ENCODE data around the gene ISG20.
A peak's percentile ranks its signal among the peaks of the same experiment; 100 is the strongest.

Gene ISG20

DNA sequence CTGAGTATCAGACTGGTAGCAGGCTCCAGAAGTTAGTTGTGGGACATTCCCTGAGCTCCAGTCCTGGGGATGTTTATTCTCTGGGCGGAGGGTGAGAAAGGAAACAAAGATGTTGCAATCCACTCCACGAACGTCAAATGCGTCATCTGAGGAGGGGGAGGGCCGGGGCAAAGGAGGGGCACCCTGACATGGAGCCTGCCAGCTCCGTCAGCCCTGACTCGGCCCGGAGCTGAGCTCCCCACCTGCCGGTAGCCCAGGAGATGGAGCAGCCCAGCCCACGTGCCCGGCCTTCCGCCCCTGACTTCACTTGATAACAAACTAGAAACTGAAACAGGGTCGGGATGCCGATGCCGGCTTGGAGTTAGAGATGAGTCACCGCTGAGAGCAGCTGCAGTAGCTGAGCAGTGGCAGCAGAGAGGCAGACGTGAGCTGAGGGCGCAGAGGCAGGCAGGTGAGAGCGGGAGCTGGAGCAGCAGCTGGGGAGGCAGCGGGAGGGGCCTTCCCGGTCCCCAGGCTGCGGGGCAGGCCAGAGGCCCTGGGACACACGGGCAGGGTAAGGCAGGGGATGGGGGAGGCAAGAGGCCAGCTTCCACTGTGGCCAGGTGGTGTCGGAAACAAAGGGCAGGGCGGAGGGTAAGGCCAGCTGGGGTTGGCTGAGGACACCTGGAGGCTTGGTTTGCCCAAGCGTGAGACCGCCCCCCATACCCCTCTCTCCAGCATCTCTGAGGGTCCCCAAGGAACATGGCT, at the start of gene ISG20:
TSS of gene ISG20 (plus strand) at position 391 of the 747 bp plus-strand sequence. CDS start at position 742, 351 bp downstream.
- peak; percentile 98 for DNase-seq (ENCODE audit: low spot score)

DNA sequence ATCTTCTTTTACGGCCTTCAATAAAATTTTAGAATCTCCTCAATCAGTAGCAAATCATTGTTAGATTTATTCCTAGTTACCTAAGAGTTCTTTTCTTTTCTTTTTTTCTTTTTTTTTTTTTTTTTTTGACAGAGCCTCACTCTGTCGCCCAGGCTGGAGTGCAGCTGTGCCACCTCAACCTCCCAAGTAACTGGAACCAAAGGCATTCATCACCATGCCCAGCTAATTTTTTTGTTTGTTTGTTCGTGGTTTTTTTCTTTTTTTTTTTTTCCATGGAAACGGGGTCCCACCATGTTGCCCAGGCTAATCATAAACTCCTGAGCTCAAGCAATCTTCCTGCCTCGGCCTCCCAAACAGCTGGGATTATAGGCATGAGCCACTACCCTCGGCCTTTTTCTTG, 48.1 kb upstream of the ISG20 start:
- no peak for DNase-seq (ENCODE audit: low spot score)

DNA sequence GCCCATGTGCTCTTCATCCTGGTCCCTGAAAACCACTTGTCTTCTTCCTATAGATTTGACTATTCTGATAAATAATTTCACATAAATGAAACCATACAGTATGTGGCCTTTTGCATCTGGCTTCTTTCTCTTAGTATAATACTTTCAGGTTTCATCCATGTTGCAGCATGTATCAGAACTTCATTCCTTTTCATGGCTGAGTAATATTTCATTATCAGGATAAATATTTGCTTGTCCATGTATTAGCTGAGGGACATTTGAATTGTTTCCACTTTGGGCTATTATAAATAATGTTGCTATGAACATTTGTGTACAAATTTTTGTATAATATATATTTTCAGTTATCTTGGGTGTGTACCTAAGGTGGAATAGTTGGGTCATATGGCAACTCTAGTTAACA, 47.4 kb upstream of the ISG20 start:
- no peak for DNase-seq (ENCODE audit: low spot score)

DNA sequence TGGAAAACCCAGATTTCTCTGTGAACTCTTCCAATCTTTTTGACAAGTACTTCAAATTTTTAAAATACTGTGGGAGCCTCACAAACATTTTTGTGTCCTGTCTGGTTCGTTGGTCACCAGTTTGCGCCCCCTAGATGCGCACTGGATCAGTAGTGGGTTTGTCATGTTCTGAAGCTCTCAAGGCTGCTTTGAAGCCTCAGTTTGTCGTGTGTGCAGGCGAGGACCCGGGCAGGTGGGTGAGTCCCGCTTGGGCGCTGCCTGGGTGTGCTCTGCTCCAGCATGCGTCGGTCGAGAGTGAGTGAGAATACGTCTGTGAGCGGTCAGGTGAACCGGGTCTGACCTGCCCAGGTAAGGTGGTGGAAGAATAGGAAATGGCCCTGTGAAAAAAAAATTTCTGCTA, 34.9 kb upstream of the ISG20 start:
- no peak for DNase-seq (ENCODE audit: low spot score)

DNA sequence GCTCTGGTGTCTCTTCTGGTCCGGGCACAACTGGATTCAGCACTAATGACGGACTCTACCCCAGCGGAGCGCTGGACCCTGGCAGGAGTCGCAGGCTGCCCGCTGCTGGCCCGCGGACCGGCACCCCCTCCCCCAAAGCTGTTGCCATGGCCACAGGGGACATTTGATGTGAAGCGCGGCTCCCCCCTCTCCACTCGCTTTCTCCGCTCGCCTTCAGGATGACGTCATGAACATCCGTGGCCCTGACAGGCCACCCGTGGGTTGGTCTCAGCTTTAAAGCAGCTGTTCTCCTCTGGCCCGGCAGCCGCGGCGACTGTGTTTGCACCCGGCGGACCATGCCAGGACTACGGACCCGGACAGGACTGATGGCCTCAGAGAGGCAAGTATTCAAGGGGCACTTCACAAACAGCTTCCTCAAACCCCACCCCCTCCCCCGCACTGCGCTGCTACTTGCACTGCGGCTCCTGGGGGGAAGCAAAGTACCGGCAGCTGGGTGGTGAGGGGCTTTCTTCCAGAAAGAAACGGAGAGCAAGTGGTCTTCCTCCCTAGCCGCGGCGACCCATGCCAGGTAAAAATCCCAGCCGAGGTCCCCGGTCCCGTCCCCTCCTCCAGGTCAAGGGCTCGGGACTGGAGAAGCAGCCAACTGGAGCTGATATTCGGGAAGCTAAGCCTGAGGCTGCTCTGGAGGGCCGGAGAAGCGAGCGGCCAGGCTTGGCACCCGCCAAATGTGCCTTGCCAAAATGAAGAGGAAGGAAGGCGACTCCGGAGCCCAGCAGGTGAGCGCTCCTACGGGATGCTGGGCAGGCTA, 34.2 kb upstream of the ISG20 start:
- no peak for DNase-seq (ENCODE audit: low spot score)

DNA sequence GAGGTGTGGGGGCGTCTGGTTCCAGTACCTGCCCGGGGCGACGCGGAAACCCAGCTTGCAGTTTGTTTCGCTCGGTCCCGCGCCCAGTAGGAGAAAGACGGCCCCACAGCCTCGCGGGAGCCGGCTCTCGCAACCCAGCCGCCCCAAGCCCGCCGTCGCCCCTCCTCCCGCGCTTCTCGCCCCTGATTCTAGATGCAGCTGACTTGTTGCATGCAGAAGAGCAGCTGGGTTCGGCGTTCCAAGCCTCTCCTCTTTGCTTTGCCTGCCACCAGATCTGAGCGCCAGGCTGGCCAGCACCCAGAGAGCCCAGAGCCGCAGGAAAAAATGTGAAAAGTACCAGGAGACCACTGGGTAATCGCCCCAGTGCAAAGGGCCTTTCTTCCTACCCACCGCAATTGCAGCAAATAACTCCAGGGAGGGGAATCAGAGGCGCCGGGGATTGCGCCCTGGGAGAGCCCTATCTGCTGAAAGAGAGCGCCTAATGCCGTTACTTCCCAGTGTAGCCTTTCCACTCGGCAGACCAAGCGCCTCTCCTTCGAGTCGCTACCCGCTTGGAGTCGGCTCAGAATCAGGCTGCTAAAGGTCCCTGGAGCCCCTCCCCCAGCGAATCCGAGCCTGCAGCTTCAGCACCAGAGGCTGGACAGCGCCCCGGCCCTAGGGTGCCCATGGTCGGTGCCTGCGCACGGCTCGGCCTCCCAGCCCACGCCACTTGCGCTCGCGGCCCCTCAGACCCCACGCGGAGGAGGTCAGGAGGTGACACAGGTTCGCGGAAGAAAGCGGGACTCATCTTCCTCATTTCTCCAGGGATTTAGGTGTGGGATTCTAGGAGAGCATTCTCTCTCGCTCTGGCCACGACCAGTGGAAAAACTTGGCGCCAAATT, 33.4 kb upstream of the ISG20 start:
- peak; percentile 13 for DNase-seq (ENCODE audit: low spot score)

DNA sequence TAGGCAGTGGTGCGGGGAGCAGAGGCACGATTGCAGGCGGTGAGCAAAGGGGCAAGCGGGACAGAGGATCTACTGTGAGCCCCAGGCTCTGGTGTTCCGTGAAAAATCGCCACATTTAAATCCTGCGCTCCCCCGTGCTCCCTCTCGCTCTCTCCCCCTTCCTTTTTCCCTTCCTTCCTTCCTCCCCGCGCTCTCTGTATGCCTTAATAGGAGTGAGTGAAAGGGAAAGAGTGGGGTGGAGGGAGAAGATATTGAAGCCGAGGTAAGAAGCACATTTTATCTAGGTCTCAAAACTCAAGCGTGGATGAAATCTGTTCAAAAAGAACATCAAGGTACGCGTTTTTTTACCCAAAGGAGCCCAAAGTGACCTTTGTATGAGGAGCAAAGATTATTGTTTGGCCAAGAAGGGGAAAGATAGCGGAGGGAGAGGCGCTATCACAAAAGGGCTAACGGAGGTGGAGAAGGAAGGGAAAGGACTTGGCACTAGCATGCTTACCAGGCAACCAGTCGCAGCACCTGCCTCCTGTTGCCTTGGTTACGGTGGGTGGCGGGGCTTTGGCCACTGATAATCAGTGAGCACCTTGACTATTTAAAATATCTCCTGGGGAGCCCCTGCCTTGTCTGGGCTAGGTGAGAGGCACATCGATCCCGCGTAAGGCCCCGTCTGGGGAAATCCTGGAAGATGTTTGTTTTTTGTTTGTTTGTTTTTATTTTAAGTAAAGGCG, 32.6 kb upstream of the ISG20 start:
- DNase-seq (ENCODE audit: low spot score), result no peak

DNA sequence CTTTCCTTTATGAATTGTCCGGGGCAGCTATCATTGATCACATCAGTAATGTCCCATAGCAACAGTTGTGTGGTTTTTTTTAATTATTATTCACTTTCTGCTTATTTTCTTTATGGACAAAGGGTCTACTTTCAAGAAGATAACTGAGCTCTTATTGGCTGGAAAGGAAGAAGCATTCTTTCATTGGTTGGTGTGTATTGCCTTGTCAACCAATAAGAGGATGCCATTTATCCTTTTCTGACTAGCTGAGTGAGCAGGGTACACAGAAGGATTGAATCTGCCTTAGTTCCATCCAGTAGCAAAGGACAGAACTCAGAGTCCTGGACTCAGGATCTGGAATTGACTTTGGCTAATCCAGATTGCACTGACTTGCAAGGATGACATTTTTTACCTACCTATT, 30.9 kb upstream of the ISG20 start:
- DNase-seq (ENCODE audit: low spot score), result no peak

DNA sequence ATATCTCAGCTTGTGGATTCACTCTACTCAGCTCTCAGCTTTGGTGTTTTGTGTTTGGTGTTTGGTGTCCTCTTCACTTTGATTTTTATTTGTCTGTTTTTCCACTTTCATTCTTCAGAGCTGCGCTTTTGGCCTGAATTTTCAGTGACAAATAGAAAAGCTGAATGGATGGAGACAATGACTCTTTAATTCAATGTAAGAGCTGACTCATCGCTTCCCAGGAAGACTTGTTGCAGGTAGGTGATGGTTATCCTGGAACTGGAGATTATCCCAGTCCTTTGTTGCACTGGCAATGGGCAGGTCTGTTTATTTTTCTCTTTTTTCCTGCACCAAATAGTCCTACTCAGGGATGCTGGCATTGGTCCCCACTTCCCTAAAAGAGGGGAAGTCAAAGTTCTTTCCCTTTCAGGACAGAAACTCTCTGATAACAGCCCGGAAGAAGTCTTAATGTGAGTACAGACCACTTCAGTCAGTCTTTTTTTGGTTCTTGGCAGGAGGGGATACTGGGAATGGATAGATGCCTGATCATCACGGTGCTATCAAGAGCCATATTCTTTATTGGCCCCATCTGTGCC, 30.1 kb upstream of the ISG20 start:
- DNase-seq (ENCODE audit: low spot score), result no peak

DNA sequence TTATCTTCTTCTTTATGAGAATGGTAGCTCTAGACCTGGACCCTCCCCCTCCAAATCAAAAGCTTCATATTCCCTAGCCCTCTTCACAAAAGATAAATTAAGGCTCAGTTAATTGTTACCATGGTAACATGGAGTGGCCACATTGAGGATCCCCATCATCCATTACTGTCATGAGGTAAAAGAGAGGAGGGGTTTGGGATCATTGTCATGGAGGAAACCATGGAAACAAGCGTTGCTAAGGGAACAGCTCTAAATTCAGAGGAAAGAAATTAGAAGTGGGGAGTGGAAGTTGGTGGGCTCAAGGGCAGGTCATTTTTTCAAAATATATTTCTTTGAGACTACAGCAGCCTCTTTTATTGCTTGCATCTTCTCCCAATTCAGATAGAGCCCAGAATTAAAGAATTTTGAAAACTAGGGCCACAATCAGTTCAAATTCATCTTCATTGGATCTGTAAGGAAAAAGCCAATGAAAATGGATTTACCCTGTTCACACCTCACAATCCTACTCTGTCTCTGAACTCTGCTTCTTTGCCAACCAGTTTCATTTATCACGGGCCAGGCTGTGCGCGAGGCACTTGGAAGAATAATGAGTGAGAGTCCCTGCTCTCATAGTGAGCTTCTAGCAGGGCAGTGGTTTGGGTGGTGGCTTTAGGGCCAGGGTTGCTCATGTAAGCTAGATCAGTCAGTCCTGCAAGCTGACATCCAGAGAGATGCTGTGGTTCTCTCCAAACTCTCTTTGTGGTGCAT, 29.3 kb upstream of the ISG20 start:
- DNase-seq (ENCODE audit: low spot score), result no peak

DNA sequence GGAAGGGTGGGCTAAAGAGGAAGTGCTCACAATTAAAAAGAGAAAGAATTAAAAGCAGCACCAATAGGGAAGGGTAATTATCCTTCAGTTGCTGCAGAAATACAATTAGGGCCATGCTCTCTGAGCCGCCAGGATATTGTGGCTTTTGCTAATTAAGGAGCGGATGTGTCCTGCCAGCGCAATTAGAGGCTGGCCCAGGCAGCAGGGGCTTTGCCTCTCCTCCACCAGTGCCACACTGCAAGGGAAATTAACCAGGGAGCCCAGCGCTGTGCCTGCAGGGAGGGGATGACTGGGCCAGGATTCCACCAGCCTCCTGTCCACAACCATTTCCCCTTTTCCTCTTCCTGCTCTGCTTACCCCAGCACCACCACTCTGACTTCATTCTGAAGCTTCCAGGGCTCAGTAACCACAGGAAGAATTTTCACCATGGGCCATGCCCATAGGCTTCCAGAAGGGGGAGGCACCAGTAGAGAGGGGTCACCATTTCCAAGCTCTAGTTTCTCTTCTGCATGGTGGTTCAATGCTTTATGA, 28.1 kb upstream of the ISG20 start:
- DNase-seq (ENCODE audit: low spot score), result no peak

DNA sequence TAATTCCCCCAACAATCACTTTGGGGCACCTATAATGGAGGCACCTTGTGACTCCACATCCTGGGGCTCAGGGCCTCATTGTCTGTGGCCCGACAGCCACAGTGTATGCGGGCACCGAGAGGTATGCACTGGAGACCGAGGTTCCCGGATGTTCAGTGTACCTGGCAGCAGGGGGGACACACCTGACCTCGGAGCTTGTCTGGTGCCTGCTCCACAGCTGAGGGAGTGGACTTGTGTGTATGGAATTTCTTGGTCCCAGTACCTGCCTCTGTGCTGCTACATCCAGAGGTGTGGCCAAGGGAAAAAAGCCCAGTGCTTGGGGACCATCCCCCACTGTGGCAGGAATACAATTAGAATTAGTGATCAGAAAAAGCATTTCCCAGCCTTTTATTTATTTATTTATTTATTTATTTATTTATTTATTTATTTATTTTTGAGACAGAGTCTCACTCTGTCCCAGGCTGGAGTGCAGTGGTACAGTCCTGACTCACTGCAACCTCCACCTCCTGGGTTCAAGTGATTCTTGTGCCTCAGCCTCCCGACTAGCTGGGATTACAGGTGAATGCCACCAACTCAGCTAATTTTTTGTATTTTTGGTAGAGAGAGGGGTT, 26.5 kb upstream of the ISG20 start:
- no peak for DNase-seq (ENCODE audit: low spot score)

DNA sequence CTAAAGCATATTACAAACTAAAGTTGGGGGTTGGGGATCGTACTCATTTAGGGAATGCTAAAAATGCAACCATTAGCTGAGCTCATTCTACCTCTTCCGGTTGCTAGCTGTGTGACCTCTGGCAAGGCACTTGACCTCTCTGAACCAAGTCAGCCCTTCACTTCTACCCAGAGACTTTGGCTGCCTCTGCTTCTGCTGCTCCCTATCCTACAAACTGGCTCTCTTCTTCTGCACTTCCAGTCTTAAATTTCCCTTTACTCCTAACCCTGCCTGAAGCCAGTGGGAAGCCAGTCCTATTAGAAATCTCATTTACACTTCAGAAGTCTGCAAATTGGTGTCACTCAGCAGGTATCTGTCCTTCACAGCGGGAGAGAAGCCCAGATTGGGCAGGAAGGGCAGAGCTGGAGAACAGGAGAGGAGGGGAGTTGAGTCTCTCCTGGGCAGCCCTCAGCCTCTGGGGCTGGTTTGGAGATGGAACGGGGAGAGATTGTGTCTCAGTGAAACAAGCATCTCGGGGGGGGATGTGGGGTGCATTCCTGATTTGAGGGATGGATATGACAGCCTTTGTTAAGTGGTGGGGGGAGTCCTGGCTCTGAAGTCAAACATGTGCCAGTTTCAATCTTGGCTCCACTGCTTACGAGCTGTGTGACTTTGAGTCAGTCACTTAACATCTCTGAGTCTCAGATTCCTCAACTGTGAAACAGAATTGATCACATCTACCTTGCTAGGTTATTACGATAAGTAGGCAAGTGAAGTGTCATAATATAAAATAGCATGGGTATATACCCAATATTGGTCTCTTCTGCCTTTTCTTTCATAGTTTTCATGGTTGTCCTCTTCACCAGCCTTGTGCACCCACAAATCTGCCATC, 25.5 kb upstream of the ISG20 start:
- DNase-seq (ENCODE audit: low spot score), result peak; percentile 54

DNA sequence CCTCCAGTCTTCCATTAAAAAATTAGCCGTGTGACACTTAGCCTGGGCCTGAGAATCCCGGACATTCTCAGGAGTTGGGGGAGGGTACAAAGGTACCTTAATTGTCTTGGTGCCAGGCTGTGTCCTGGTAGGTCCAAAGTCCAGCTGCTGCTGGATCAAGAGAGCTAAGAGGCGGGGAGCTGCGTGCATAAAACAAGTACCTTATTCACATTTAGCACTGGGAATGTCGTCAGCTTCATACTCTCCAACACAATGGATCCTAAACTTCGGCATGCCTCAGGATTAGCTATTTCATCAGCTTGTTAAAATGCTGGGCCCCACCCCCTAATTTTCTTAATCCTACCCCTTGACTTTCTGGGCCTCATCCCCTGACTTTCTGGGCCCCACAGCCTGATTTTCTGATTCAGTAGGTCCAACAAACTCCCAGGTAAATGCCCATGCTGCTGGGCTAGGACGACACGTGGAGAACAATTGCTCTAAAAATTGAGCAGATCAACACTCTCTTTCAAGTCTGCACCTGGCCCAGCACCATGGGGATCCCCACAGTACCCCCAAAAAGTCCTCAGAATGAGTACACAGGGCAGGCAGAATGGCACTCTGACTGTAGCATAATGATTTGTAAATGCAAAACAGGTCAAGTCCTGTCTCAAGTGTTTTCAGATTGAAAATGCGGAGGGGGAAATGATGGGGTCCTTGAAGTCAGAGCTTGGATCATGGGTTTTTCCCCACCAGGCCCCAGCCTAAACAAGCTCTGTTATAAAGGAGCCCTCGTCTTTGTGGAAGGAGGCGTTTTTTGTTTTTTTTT, 23.3 kb upstream of the ISG20 start:
- no peak for DNase-seq (ENCODE audit: low spot score)

DNA sequence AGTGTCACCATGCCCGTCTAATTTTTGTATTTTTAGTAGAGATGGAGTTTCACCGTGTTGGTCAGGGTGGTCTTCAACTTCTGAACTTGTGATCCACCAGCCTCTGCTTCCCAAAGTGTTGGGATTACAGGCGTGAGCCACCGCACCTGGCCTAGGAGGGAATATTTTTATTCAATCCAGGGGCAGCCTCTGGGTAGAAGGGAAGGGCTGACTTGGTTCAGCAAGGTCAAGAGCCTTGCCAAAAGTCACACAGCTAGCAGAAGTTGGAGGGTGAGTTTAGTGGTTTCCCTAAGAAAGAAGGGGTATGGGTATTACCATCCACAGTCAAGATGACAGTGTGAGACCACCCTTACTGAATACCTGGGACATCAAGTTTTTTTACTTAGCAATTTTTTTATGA, 22.6 kb upstream of the ISG20 start:
- no peak for DNase-seq (ENCODE audit: low spot score)

DNA sequence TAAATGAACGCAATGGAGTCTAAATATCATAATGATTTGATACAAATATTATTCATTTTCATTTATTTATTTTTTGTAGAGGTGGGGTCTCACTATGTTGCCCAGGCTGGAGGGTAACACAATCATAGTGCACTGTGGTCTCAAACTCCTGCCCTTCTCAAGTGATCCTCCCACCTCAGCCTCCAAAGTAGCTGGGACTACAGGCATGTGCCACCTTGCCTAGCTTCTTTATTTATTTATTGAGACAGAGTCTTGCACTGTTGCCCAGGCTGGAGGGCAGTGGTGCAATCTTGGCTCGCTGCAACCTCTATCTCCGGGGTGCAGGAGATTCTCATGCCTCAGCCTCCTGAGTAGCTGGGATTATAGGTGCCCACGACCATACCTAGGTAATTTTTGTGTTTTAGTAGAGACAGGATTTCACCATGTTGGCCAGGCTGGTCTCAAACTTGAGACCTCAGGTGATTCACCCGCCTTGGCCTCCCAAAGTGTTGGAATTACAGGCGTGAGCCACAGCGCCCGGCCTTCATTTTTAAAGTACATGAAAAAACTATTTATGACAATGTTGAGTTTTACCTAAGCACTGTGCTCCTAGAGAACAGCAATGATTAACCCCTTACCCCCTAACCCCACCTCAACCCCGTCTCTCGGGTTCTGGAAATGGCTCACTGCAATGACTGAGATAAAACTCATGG, 21.6 kb upstream of the ISG20 start:
- no peak for DNase-seq (ENCODE audit: low spot score)

DNA sequence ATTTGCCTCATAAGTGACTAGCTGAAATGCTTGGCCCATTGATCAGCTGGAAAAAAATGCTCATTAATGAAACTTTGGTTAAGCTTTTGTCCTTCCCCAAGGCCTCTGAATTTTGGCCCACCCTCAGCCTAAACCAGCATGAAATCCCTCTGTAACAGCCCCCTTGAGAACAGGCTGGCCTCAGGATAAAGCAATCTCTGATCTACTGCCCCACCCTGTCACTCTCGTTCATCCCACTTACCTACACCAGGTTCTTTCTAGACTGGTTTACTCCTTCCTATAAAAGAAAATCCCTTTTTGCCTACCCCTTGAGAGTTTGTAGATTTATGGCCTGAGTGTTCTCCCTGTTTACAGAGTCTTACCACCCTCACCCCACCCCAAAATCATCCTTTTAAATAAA, 21.0 kb upstream of the ISG20 start:
- no peak for DNase-seq (ENCODE audit: low spot score)

DNA sequence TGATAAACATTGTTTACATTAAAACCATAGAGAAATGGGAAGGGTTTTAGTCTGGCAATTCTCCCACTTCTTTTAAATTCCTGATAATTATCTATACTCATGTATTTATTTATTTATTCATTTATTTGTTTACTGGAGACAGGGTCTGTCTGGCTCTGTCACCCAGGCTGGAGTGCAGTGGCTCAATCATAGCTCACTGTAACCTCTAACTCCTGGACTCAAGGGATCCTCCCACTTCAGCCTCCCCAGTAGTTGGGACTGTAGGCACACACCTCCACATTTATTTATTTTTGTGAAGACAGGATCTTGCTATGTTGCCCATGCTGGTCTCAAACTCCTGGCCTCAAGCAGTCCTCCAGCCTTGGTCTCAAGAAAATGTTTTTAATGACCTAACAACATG, 20.1 kb upstream of the ISG20 start:
- no peak for DNase-seq (ENCODE audit: low spot score)

All from hepatic stellate cell (primary cell).